HG02678 (cell line): ENCODE data around the gene NDUFAF2.
"Not testable (repeated sequence)": the region's sequence is repeated elsewhere in the genome, so short reads cannot be mapped to it uniquely, and the experiment has no call there.

Experiments used
- ATAC-seq: cut with Tn5 transposase; IDR thresholded peaks from one replicate; pipeline ENCODE4 v1.9.1; 2021; ENCODE audit warnings: mild to moderate bottlenecking, moderate library complexity; ENCODE audit not compliant: unreplicated experiment

Gene NDUFAF2

GRCh38 chr5:61171479-61171878 lies 226.5 kb downstream of the NDUFAF2 start:
- ATAC-seq = no peak

GRCh38 chr5:61176631-61177030 lies 231.6 kb downstream of the NDUFAF2 start:
- ATAC-seq = no peak

GRCh38 chr5:61177070-61177469 lies 232.1 kb downstream of the NDUFAF2 start:
- ATAC-seq = no peak

- peak; percentile 88 for ATAC-seq
These were observed 232.7 kb downstream of the NDUFAF2 start for GRCh38 chr5:61177716-61178115.

GRCh38 chr5:61178702-61179101 lies 233.7 kb downstream of the NDUFAF2 start:
- ATAC-seq = no peak

GRCh38 chr5:61180886-61181285 lies 235.9 kb downstream of the NDUFAF2 start:
- no peak for ATAC-seq

- ATAC-seq = no peak
These were observed 237.4 kb downstream of the NDUFAF2 start for GRCh38 chr5:61182449-61182848.

- no peak for ATAC-seq
These were observed 238.5 kb downstream of the NDUFAF2 start for GRCh38 chr5:61183538-61183937.

GRCh38 chr5:61184708-61185107 lies 239.7 kb downstream of the NDUFAF2 start:
- no peak for ATAC-seq

GRCh38 chr5:61186634-61187033 lies 241.6 kb downstream of the NDUFAF2 start:
- no peak for ATAC-seq

GRCh38 chr5:61187352-61187751 lies 242.3 kb downstream of the NDUFAF2 start:
- not testable (repeated sequence) for ATAC-seq

- not testable (repeated sequence) for ATAC-seq
These were observed 242.8 kb downstream of the NDUFAF2 start for GRCh38 chr5:61187826-61188225.

- no peak for ATAC-seq
These were observed 253.6 kb downstream of the NDUFAF2 start for GRCh38 chr5:61198606-61199005.

- ATAC-seq = peak; percentile 50
These were observed 255.7 kb downstream of the NDUFAF2 start for GRCh38 chr5:61200582-61201155.

GRCh38 chr5:61202213-61202612 lies 257.2 kb downstream of the NDUFAF2 start:
- no peak for ATAC-seq
